ENCODE data around the gene DTNA. TPM values are rescaled to one million over a fixed set of nuclear protein-coding genes. Genes with fewer than 3 reads are reported as not detected.
"Not testable (repeated sequence)": the region's sequence is repeated elsewhere in the genome, so short reads cannot be mapped to it uniquely, and the experiment has no call there.

Gene DTNA
- total RNA-seq, 1 experiment from 2014 or later: 9.0 TPM

GRCh38 chr18:34904994-34905393 is 194.9 kb downstream of the DTNA start:
- Mint-ChIP-seq H3K27ac (ENCODE audit: unreplicated experiment) (no peak overlapping the region), H3K9me3 (ENCODE audit: low read depth, unreplicated experiment) (peaks cover 9% of the 10 kb centered on the region), H3K36me3 (ENCODE audit: insufficient read depth, unreplicated experiment) (no peaks in the 10 kb centered on the region), H3K4me3 (ENCODE audit: low read depth, unreplicated experiment) (no peak overlapping the region), H3K27me3 (ENCODE audit: unreplicated experiment) (no peaks in the 10 kb centered on the region), H3K4me1 (ENCODE audit: low read depth, unreplicated experiment) (no peaks in the 10 kb centered on the region)
- DNase-seq: no peak
- BruUV-seq (replicated peaks): no TSS peak
- intact Hi-C loops (cut with micrococcal nuclease; ENCODE audit: unreplicated experiment): no loop called here
- CTCF ChIA-PET: no interaction called here
- TF ChIP-seq, protein P1, sequence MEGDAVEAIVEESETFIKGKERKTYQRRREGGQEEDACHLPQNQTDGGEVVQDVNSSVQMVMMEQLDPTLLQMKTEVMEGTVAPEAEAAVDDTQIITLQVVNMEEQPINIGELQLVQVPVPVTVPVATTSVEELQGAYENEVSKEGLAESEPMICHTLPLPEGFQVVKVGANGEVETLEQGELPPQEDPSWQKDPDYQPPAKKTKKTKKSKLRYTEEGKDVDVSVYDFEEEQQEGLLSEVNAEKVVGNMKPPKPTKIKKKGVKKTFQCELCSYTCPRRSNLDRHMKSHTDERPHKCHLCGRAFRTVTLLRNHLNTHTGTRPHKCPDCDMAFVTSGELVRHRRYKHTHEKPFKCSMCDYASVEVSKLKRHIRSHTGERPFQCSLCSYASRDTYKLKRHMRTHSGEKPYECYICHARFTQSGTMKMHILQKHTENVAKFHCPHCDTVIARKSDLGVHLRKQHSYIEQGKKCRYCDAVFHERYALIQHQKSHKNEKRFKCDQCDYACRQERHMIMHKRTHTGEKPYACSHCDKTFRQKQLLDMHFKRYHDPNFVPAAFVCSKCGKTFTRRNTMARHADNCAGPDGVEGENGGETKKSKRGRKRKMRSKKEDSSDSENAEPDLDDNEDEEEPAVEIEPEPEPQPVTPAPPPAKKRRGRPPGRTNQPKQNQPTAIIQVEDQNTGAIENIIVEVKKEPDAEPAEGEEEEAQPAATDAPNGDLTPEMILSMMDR (IDR thresholded peaks at IDR 0.05; ENCODE audit: unreplicated experiment): no peak

DNA sequence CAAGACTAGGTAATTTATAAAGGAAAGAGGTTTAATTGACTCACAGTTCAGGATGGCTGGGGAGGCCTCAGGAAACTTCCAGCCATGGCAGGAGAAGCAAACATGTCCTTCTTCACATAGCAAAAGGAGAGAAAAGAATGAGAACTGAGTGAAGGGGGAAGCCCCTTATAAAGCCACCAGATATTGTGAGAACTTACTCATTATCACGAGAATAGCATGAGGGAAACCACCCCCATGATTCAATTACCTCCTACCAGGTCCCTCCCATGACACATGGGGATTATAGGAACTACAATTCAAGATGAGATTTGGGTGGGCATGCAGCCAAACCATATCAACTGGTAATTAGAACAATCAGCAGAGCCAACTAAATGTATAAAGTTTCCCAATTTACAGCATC is 196.9 kb downstream of the DTNA start:
- H3K4me1 Mint-ChIP-seq (ENCODE audit: low read depth, unreplicated experiment); H3K27me3 Mint-ChIP-seq (ENCODE audit: unreplicated experiment); H3K36me3 Mint-ChIP-seq (ENCODE audit: insufficient read depth, unreplicated experiment); DNase-seq; H3K4me3 Mint-ChIP-seq (ENCODE audit: low read depth, unreplicated experiment); BruUV-seq (replicated peaks); H3K27ac Mint-ChIP-seq (ENCODE audit: unreplicated experiment); H3K9me3 Mint-ChIP-seq (ENCODE audit: low read depth, unreplicated experiment); intact Hi-C loops (cut with micrococcal nuclease; ENCODE audit: unreplicated experiment); CTCF ChIA-PET: not testable (repeated sequence)

DNA sequence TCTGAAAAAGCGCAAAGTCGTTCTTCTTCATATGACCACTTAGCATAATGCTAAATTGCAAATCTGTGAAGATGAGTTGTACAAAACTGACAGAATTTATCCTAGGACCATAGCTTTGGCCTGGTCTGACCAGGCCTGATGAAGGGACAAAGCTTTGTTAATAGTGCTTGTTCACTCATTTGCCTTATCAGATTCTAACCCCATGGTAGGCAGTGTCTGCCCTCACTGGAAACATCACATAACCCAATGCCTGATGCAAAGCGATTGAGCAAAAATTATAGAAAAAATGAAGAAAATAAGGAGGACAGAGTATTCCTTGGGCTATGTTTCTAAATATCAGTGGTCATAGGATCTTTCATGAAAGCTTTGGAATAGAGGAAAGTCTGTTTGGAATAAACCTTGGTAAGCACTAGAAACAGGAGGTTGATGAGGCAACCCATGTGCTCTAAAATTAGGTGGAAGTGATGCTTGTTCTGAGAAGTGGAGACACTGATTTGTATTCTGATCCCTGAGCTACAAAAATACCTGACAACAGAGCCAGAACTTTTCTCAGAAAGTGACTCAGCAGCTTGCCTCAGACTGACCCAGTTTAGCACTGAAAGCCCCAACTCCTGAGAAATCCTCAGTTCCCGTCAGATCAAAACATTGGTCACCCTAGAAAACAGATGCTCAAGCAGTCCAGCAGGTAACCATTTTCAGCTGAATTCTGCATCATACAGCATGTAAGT is 199.7 kb downstream of the DTNA start:
- Mint-ChIP-seq H3K4me3 (ENCODE audit: low read depth, unreplicated experiment) (no peak overlapping the region), H3K27ac (ENCODE audit: unreplicated experiment) (no peak overlapping the region), H3K9me3 (ENCODE audit: low read depth, unreplicated experiment) (peaks cover 7% of the 10 kb centered on the region), H3K36me3 (ENCODE audit: insufficient read depth, unreplicated experiment) (no peaks in the 10 kb centered on the region), H3K4me1 (ENCODE audit: low read depth, unreplicated experiment) (no peaks in the 10 kb centered on the region), H3K27me3 (ENCODE audit: unreplicated experiment) (no peaks in the 10 kb centered on the region)
- no peak for DNase-seq
- CTCF ChIA-PET: no interaction called here
- TF ChIP-seq, protein P1 (IDR thresholded peaks at IDR 0.05; ENCODE audit: unreplicated experiment): no peak
- no TSS peak for BruUV-seq (replicated peaks)
- intact Hi-C loops (cut with micrococcal nuclease; ENCODE audit: unreplicated experiment): no loop called here

GRCh38 chr18:34911081-34911480 is 201.0 kb downstream of the DTNA start:
- no TSS peak for BruUV-seq (replicated peaks)

More at GRCh38 chr18:34911081-34911480, 201.0 kb downstream of the DTNA start:
- TF ChIP-seq, protein P1 (IDR thresholded peaks at IDR 0.05; ENCODE audit: unreplicated experiment): no peak
- CTCF ChIA-PET: no interaction called here
- DNase-seq: no peak
- H3K27me3 Mint-ChIP-seq (ENCODE audit: unreplicated experiment): no peaks in the 10 kb centered on the region
- H3K36me3 Mint-ChIP-seq (ENCODE audit: insufficient read depth, unreplicated experiment): no peaks in the 10 kb centered on the region
- intact Hi-C loops (cut with micrococcal nuclease; ENCODE audit: unreplicated experiment): no loop called here
- no peak overlapping the region for H3K4me3 Mint-ChIP-seq (ENCODE audit: low read depth, unreplicated experiment)
- H3K4me1 Mint-ChIP-seq (ENCODE audit: low read depth, unreplicated experiment): no peaks in the 10 kb centered on the region
- no peak overlapping the region for H3K27ac Mint-ChIP-seq (ENCODE audit: unreplicated experiment)
- peaks cover 7% of the 10 kb centered on the region for H3K9me3 Mint-ChIP-seq (ENCODE audit: low read depth, unreplicated experiment)
